SHP77 (cell line): ENCODE data around the gene DENND4C.
"Not testable (repeated sequence)": the region's sequence is repeated elsewhere in the genome, so short reads cannot be mapped to it uniquely, and the experiment has no call there.

Experiments used
- DNase-seq, 2 experiments: peaks; one replicate each; lab custom pipeline; 2025; lab: John Stamatoyannopoulos, UW

DENND4C gene

GRCh38 chr9:19230355-19231125 lies at the start of gene DENND4C:
Gene DENND4C (plus strand): TSS chr9:19230693. CDS start chr9:19276175, 45,482 bp downstream.
- DNase-seq, result peak; percentile 52 to 81

DNA sequence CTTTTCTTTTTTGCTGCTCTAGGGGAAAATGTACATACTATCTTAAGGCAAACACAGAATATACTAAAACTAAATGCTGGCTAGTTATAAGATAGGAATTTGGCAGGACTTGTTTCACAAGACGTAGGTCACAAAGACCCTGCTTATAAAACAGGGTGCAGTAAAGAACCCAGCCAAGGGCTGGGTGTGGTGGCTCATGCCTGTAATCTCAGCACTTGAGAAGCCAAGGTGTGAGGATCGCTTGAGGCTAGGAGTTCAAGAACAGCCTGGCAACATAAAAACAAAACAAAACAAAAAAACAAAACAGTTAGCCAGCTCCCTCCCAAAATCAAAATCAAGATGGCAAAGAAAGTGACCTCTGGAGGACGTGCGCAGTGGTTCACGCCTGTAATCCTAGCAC lies 49.5 kb upstream of the DENND4C start:
- no peak for DNase-seq

- no peak for DNase-seq
Measured at GRCh38 chr9:19181561-19181960, 48.9 kb upstream of the DENND4C start.

DNA sequence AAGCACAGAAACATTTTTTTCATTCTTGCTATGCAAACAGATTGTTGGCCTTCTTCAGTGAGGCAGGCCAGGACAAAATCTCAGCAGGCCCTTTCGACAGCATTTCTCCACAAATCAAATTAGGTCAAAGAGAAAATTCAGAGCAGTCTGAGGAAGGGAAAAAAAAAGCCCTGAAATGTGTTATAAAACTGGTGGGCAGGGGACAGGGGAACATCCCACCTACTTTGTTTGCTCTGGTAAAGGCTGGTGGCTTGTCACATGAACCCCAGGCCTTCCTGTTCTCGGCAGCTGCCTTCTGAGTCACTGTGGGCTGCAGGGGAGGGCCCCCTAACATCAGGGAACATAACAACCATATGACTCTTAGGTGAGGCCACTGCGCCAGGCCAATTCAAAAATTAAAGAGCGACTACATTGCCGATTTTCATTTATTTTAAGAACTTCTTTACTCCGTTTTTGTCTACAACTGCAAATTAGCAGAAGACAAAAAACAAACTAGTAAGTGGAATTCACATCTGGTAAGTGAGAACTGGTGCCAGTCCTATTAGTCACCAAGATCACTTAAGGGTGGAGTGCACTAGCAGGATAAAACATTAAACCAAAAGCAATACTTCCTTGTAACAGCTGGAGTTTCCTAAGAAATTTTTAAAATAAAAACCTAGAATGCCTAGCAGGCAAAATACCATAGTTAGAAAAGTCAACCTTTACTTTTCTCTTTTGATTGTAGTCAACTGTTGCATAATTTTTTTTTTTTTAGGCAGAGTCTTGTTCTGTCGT lies 46.2 kb upstream of the DENND4C start:
- no peak for DNase-seq

DNA sequence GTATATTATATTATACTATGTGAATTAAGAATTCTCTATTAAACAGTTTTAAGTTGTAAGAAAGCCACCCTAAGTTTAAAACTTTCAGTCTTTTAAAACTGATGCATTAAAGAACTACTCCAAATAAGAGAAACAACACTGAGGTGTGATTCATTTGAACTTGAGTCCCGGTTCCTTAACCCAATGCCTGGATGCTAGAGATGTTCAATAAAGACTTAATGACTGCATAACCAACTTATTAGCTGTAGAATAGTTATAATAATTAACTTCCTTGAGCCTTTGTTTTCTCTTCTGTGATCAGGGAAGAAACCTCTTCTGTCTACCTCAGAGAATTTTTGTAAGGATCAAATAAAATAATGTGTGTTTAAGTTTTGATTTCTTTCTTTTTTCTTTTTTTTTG lies 45.3 kb upstream of the DENND4C start:
- DNase-seq, result no peak

GRCh38 chr9:19186232-19186631 lies 44.3 kb upstream of the DENND4C start:
- DNase-seq, result no peak

DNA sequence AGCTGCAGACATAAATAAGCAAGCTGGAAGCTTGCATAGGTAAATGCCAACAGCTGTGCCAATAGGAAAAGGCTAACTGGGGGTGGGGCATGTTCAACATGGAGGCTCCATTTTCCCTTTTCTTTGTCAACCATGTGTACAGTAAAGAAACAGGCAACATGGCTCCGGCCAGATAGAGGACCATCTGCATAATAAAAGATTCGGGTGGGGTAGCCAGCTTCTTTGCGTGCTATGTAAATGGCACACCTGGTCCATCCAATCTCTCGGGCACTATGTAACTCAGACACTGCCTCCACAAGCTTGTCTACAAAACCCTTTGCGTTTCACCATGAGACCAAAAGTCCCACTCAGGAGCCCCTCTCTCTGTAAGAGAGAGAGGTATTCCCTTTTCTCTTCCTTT lies 41.7 kb upstream of the DENND4C start:
- no peak for DNase-seq

- no peak for DNase-seq
Measured at GRCh38 chr9:19192202-19193028, 38.1 kb upstream of the DENND4C start.

DNA sequence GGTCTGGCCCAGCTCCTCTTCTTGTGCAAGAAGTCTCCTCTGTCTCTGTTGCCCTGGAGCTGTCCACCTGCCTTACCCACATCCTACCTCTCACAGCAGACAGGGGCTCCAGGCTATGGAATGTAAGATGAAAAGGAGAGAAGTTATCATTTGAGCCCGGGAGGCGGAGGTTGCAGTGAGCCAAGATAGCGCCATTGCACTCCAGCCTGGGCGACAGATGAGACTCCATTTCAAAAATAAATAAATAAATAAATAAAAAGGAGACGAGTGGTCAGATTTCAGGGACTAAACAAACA lies 37.5 kb upstream of the DENND4C start:
- no peak for DNase-seq

GRCh38 chr9:19193358-19193973 lies 37.0 kb upstream of the DENND4C start:
- not testable (repeated sequence) for DNase-seq

DNA sequence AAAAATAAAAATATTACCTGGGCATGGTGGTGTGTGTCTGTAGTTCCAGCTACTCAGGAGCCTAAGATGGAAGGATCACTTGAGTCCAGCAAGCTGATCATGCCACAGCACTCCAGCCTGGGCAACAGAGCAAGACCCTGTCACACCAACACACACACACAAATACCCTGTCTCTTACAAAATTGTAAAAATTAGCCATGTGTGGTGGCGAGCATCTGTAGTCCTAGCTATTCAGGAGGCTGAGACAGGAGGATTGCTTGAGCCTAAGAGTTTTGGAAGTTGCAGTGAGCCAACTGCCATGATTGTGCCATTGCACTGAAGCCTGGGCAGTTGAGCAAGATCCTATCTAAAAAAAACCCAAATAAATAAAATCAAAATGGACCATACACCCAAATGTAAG lies 32.1 kb upstream of the DENND4C start:
- DNase-seq, result no peak

DNA sequence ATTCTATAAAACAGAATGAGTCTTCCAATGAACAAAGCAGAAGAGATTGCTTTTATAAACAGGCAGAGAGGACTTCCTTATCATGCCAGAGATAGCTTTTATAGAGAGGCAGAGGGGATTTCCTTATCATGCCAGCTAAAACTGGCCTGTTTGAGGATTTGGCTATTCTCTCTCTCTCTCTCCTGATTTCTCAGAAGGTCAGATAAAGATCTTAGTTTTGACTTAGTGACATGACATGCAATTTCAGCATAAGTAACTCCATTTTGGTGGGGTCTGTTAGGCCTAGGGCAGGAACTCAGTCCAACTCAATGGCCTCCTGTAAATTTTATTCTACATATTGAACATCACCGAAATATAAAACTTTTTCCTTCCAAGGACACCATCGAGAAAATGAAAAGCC lies 31.5 kb upstream of the DENND4C start:
- no peak for DNase-seq

DNA sequence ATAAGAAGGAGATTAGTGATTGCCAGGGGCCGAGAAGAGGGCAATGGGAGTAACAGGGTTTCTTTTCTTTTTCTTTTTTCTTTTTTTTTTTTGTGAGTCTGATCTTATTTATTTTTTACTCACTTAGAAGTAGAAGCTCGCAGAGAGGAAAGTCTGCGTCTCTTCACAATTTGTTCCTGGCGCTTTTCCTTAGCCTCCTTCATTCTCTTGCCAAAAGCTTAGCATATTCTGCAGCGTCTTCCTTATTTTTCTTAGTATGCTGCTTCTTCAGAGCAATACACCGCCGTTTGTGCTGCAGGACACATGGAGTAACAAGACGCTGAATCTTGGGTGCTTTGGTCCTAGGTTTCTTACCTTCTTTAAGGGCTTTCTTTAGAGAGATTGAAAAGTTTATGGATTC lies 30.3 kb upstream of the DENND4C start:
- DNase-seq, result no peak

GRCh38 chr9:19201899-19202891 lies 28.3 kb upstream of the DENND4C start:
- no peak for DNase-seq

DNA sequence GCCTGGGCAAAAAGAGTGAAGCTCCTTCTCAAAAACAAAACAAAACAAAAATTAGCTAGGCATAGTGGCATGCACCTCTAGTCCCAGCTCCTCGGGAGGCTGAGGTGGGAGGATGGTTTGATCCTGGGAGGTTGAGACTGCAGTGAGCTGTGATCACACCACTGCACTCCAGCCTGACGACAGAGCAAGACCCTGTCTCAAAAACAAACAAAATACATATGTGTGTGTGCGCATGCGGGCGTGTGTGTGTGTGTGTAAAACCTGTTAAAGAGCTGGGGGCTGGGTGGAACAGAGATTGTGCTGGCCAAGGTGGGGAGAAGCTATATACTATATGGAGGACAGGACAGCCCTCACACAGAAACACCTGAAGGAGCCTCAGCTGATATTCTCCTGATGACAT lies 27.4 kb upstream of the DENND4C start:
- DNase-seq, result no peak

DNA sequence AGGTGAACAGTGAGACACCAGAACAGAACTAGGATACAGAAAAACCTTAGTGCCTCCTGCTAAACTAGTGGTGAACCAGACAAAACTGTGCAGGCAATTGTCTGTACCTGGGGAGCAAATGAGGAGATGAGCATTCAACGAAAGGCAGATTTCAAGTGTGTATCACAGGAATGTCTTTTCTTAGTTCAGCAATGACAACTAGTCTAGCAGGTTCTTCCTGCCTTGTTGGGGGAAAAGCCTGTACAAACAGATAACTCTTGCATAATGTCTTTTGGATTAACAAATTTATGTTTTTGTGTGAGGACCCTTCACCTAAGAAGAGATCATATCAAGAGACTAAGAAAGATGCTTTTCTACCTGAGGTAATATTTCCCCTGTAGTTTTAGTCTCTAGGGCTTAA lies 21.8 kb upstream of the DENND4C start:
- DNase-seq, result no peak

GRCh38 chr9:19209188-19209587 lies 21.3 kb upstream of the DENND4C start:
- DNase-seq, result no peak

DNA sequence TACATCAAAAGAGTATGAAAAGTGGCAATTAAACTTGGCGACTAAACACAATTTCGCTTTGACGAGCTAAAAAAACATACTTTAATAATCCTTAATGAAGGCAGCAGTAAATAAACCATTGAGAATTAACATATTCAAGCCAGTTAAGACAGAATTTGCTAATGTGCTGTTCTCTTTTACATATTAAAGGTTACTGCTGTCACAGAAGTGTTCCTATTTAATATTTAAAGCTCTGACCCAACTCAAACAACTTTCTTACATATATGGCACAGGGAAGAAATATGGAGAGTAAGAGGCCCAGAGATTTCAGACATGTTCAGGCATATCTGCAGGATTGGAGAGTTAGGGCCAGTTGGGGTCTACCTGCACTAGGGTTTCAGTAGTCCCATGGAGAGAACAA lies 16.7 kb upstream of the DENND4C start:
- no peak for DNase-seq

GRCh38 chr9:19216466-19216865 lies 14.0 kb upstream of the DENND4C start:
- DNase-seq, result no peak

DNA sequence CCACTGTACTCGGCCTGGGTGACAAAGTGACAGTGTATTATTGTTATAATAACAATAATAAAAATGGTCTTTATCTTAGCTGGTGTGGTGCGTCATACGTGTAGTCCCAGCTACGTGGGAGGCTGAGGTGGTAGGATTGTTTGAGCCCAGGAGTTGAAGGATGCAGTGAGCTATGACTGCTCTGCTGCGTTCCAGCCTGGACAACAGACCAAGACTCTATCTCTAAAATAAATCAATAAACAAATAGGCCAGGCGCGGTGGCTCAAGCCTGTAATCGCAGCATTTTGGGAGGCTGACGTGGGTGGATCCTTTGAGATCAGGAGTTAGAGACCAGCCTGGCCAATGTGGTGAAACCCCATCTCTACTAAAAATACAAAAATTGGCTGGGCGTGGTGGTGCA lies 9.2 kb upstream of the DENND4C start:
- DNase-seq, result no peak

DNA sequence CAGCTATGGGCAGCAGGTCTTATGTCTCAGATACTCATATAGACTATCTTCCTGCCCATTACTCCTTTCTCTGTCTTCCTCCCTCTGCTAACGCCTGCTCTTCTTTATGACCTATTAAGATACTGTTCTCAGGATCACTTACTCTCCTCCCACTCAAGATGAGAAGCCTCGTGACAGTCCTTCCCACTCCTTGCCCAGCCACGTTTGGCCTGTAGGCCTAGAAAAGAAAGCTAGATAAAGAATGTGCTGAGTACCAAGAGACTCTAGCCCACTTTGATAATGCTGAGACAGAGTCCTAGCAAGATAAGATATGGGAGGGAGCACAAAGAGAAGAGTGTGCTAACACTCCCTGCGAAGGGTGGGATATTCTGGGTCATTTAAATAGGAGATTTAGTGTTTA lies 6.8 kb upstream of the DENND4C start:
- no peak for DNase-seq
